HepG2 (cell line): Measurements from ENCODE around the gene CYP4F22. TPM values are rescaled to one million over a fixed set of nuclear protein-coding genes. Genes with fewer than 3 reads are reported as not detected.
A peak's percentile ranks its signal among the peaks of the same experiment; 100 is the strongest.

Source experiments
- AHR ChIP-seq: IDR thresholded peaks from 2 replicates; pipeline ENCODE4 v1.6.1; 2018; ENCODE audit warnings: missing genetic modification reagents, missing compliant biosample characterization
- CHD4 ChIP-seq: fragments of 200-600 bp; sonication (generic); IDR thresholded peaks from 2 replicates; pipeline ENCODE4 v1.7.0; 2017; ENCODE audit warnings: mild to moderate bottlenecking, low read length, borderline replicate concordance
- CREBL2 ChIP-seq: sonication (generic); formaldehyde crosslinking; IDR thresholded peaks from 2 replicates; pipeline ENCODE4 v1.8.1; 2023; ENCODE audit warnings: missing genetic modification reagents, mild to moderate bottlenecking, borderline replicate concordance
- GABPB1 ChIP-seq: IDR thresholded peaks from 2 replicates; pipeline ENCODE4 v1.6.1; 2016; ENCODE audit warnings: mild to moderate bottlenecking, missing genetic modification reagents, moderate library complexity, missing compliant biosample characterization
- GATAD2A ChIP-seq: IDR thresholded peaks from 2 replicates; pipeline ENCODE4 v1.6.1; 2016
- GPN1 ChIP-seq: sonication (generic); formaldehyde crosslinking; IDR thresholded peaks from 2 replicates; pipeline ENCODE4 v1.5.1; 2020; ENCODE audit warnings: missing genetic modification reagents, borderline replicate concordance
- HNRNPUL1 ChIP-seq: fragments of 200-400 bp; formaldehyde crosslinking; IDR thresholded peaks from 2 replicates; pipeline ENCODE4 v1.6.1; 2017; ENCODE audit warnings: low read depth, mild to moderate bottlenecking, low read length, moderate library complexity
- IKZF4 ChIP-seq: sonication (generic); formaldehyde crosslinking; IDR thresholded peaks from 2 replicates; pipeline ENCODE4 v1.5.1; 2020; ENCODE audit warnings: borderline replicate concordance, mild to moderate bottlenecking, low read depth, missing genetic modification reagents; ENCODE audit errors: not compliant biosample characterization
- KAT7 ChIP-seq: IDR thresholded peaks from 2 replicates; pipeline ENCODE4 v1.6.1; 2018; ENCODE audit warnings: borderline replicate concordance, missing compliant biosample characterization
- KLF11 ChIP-seq: IDR thresholded peaks from 2 replicates; pipeline ENCODE4 v1.6.1; 2016; ENCODE audit warnings: missing compliant biosample characterization
- MED8 ChIP-seq: sonication (generic); formaldehyde crosslinking; IDR thresholded peaks from 2 replicates; pipeline ENCODE4 v1.8.1; 2023; ENCODE audit warnings: mild to moderate bottlenecking, missing genetic modification reagents; ENCODE audit not compliant: insufficient replicate concordance
- MXD3 ChIP-seq: IDR thresholded peaks from 2 replicates; pipeline ENCODE4 v1.6.1; 2016; ENCODE audit warnings: mild to moderate bottlenecking, missing biosample characterization, missing genetic modification reagents
- PAF1 ChIP-seq: IDR thresholded peaks from 2 replicates; pipeline ENCODE4 v1.6.1; 2016; ENCODE audit warnings: missing genetic modification reagents, missing compliant biosample characterization
- POLR2A ChIP-seq, 2 experiments: IDR thresholded peaks; 2 replicates each; pipeline ENCODE4 v1.6.1; 2011; ENCODE audit warnings: low read depth in 2 of 2, low read length in 2 of 2, mild to moderate bottlenecking in 1 of 2, moderate library complexity in 1 of 2; ENCODE audit not compliant: insufficient read depth in 1 of 2
- SCMH1 ChIP-seq: sonication (generic); formaldehyde crosslinking; IDR thresholded peaks from 2 replicates; pipeline ENCODE4 v1.9.0; 2021; ENCODE audit warnings: missing genetic modification reagents, mild to moderate bottlenecking, borderline replicate concordance
- TSC22D2 ChIP-seq: sonication (generic); formaldehyde crosslinking; IDR thresholded peaks from 2 replicates; pipeline ENCODE4 v1.5.1; 2020; ENCODE audit warnings: missing genetic modification reagents, mild to moderate bottlenecking, borderline replicate concordance
- ZBTB20 ChIP-seq: sonication (generic); formaldehyde crosslinking; IDR thresholded peaks from 2 replicates; pipeline ENCODE4 v1.8.1; 2023; ENCODE audit warnings: missing genetic modification reagents, low read depth, mild to moderate bottlenecking, borderline replicate concordance
- ZBTB7B ChIP-seq: sonication (generic); formaldehyde crosslinking; IDR thresholded peaks from 2 replicates; pipeline ENCODE4 v1.4.0; 2020; ENCODE audit warnings: missing genetic modification reagents
- ZC3H4 ChIP-seq: sonication (generic); formaldehyde crosslinking; IDR thresholded peaks from 2 replicates; pipeline ENCODE4 v1.4.0; 2020; ENCODE audit warnings: missing genetic modification reagents, borderline replicate concordance
- ZFP36L2 ChIP-seq: sonication (generic); formaldehyde crosslinking; IDR thresholded peaks from 2 replicates; pipeline ENCODE4 v1.4.0; 2020; ENCODE audit warnings: missing genetic modification reagents
- ZFP90 ChIP-seq: sonication (generic); formaldehyde crosslinking; IDR thresholded peaks from 2 replicates; pipeline ENCODE4 v1.8.0; 2022; ENCODE audit warnings: missing genetic modification reagents, mild to moderate bottlenecking, inconsistent platforms, borderline replicate concordance
- ZNF382 ChIP-seq: sonication (generic); formaldehyde crosslinking; IDR thresholded peaks from 2 replicates; pipeline ENCODE4 v1.5.0; 2020; ENCODE audit warnings: missing genetic modification reagents, mild to moderate bottlenecking, borderline replicate concordance
- ZNF552 ChIP-seq: sonication (generic); formaldehyde crosslinking; IDR thresholded peaks from 2 replicates; pipeline ENCODE4 v1.9.0; 2022; ENCODE audit warnings: missing genetic modification reagents, mild to moderate bottlenecking, borderline replicate concordance
- ZNF577 ChIP-seq: sonication (generic); formaldehyde crosslinking; IDR thresholded peaks from 2 replicates; pipeline ENCODE4 v1.4.0; 2020; ENCODE audit warnings: mild to moderate bottlenecking, low read depth, missing genetic modification reagents, borderline replicate concordance
- ZNF615 ChIP-seq: sonication (generic); formaldehyde crosslinking; IDR thresholded peaks from 2 replicates; pipeline ENCODE4 v1.5.0; 2020; ENCODE audit warnings: mild to moderate bottlenecking, missing genetic modification reagents, borderline replicate concordance
- ZNF672 ChIP-seq: sonication (generic); formaldehyde crosslinking; IDR thresholded peaks from 2 replicates; pipeline ENCODE4 v1.8.1; 2022; ENCODE audit warnings: missing genetic modification reagents
- ZNF687 ChIP-seq: sonication (generic); formaldehyde crosslinking; IDR thresholded peaks from 2 replicates; pipeline ENCODE4 v1.5.1; 2020; ENCODE audit warnings: mild to moderate bottlenecking, missing genetic modification reagents, moderate library complexity
- ZSCAN9 ChIP-seq: IDR thresholded peaks from 2 replicates; pipeline ENCODE4 v1.6.1; 2016; ENCODE audit warnings: borderline replicate concordance
- polyA plus RNA-seq, 8 experiments: library from polyadenylated mRNA; depleted of rRNA in 3 of 8; stranded (reverse) in 7 of 8; unstranded in 1 of 8; fragments of >200 nt; fragmentation: Illumina TruSeq in 4 of 8; extraction: Trizol in 4 of 8; gene quantifications; 2 replicates each; pipeline versions ENCODE4 v1.2.1 to v1.2.3, GENCODE V29; 2011 to 2016; ENCODE audit warnings: low read depth in 4 of 8, missing spikeins in 1 of 8, mixed read lengths in 1 of 8; ENCODE audit not compliant: insufficient read depth in 1 of 8
- total RNA-seq, 5 experiments: library from RNA; depleted of rRNA; stranded (reverse); fragments of >200 nt; fragmentation: Illumina TruSeq; extraction: Trizol; gene quantifications; 2 replicates each; pipeline ENCODE4 v1.2.3, GENCODE V29; 2016; ENCODE audit warnings: low read depth in 1 of 5

The CYP4F22 gene
- total and polyA plus RNA-seq, 2 of the 13 experiments (the other 11 are each of a cell fraction or from before 2014, with no cell fraction given), result 0.05 TPM; not detected in 1

- TF ChIP-seq ZNF687 (CRISPR knock-in tag), result peak; percentile 77
- no peak for TF ChIP-seq ZBTB20 (CRISPR knock-in tag)
- no peak for TF ChIP-seq MED8
- TF ChIP-seq AHR, result no peak
- no peak for TF ChIP-seq ZNF615 (CRISPR knock-in tag)
- no peak for TF ChIP-seq KLF11 (CRISPR knock-in tag)
- TF ChIP-seq ZNF577, result no peak
- TF ChIP-seq HNRNPUL1, result no peak
- TF ChIP-seq SCMH1 (CRISPR knock-in tag), result no peak
- TF ChIP-seq TSC22D2 (CRISPR knock-in tag), result no peak
- no peak for TF ChIP-seq POLR2A (IDR thresholded peaks at IDR 0.05; ENCODE audit: insufficient read depth in 1 of 2, low read depth in 2 of 2, low read length in 2 of 2)
- TF ChIP-seq KAT7 (CRISPR knock-in tag), result no peak
- TF ChIP-seq CHD4, result no peak
- 0 out of 2 replicates have a peak, but pooled peaks have one; percentile 10 for TF ChIP-seq ZBTB7B (CRISPR knock-in tag)
- TF ChIP-seq GPN1 (CRISPR knock-in tag), result no peak
- no peak for TF ChIP-seq ZFP36L2 (CRISPR knock-in tag)
- TF ChIP-seq GATAD2A (CRISPR knock-in tag), result 0 out of 2 replicates have a peak, but pooled peaks have one; percentile 9
- TF ChIP-seq ZFP90 (CRISPR knock-in tag), result no peak
- TF ChIP-seq GABPB1 (CRISPR knock-in tag), result peak; percentile 61; the same call in 1 of the 2 replicates
- no peak for TF ChIP-seq IKZF4 (CRISPR knock-in tag)
- peak; percentile 26; the same call in 1 of the 2 replicates for TF ChIP-seq MXD3
- no peak for TF ChIP-seq ZSCAN9 (CRISPR knock-in tag)
- no peak for TF ChIP-seq CREBL2 (CRISPR knock-in tag)
- TF ChIP-seq ZNF672 (CRISPR knock-in tag), result no peak
- TF ChIP-seq ZC3H4 (CRISPR knock-in tag), result no peak
- TF ChIP-seq PAF1 (CRISPR knock-in tag), result no peak
- TF ChIP-seq ZNF382 (CRISPR knock-in tag), result no peak
- TF ChIP-seq ZNF552 (CRISPR knock-in tag), result 0 out of 2 replicates have a peak, but pooled peaks have one; percentile 28
Observed at GRCh38 chr19:15551293-15552004, 43.1 kb downstream of the CYP4F22 start (continued).
